OCI-M2 (cell line): Measurements from ENCODE around the gene ROM1.
"Not testable (repeated sequence)": the region's sequence is repeated elsewhere in the genome, so short reads cannot be mapped to it uniquely, and the experiment has no call there.

ENCODE experiments used
- DNase-seq: peaks from one replicate; lab custom pipeline; 2025; ENCODE audit not compliant: unreplicated experiment; lab: John Stamatoyannopoulos, UW

The ROM1 gene

GRCh38 chr11:62607714-62608113, 5.3 kb upstream of the ROM1 start:
- no peak for DNase-seq

GRCh38 chr11:62608776-62609175, 4.3 kb upstream of the ROM1 start:
- no peak for DNase-seq

- no peak for DNase-seq
These were observed 2.7 kb upstream of the ROM1 start for GRCh38 chr11:62610403-62610802.

- no peak for DNase-seq
These were observed 2.0 kb upstream of the ROM1 start for GRCh38 chr11:62610814-62611704.

- no peak for DNase-seq
These were observed 1.2 kb upstream of the ROM1 start for GRCh38 chr11:62611705-62612365.

GRCh38 chr11:62613291-62613778, 278 bp downstream of the ROM1 start:
- DNase-seq: no peak

- no peak for DNase-seq
These were observed 1.2 kb downstream of the ROM1 start for GRCh38 chr11:62614275-62614674.

- DNase-seq: no peak
These were observed 2.5 kb downstream of the ROM1 start for GRCh38 chr11:62615521-62615920.

- not testable (repeated sequence) for DNase-seq
These were observed 3.9 kb downstream of the ROM1 start for GRCh38 chr11:62616957-62617356.

- no peak for DNase-seq
These were observed 8.0 kb downstream of the ROM1 start for GRCh38 chr11:62621027-62621566.

GRCh38 chr11:62621567-62622470, 8.8 kb downstream of the ROM1 start, which contains the start of gene B3GAT3:
TSS of gene B3GAT3 (minus strand) at chr11:62621986. CDS start at chr11:62621947, 39 bp downstream.
- peak; percentile 87 for DNase-seq

GRCh38 chr11:62622476-62623089, 9.5 kb downstream of the ROM1 start:
- DNase-seq: no peak

- no peak for DNase-seq
These were observed 14.7 kb downstream of the ROM1 start for GRCh38 chr11:62627713-62628112.

- DNase-seq: no peak
These were observed 19.4 kb downstream of the ROM1 start for GRCh38 chr11:62632492-62632891.

GRCh38 chr11:62644220-62644619, 31.2 kb downstream of the ROM1 start:
- DNase-seq: no peak

GRCh38 chr11:62645671-62645945, 32.6 kb downstream of the ROM1 start:
- DNase-seq: no peak

GRCh38 chr11:62645946-62646824, 33.1 kb downstream of the ROM1 start, which contains the start of gene GANAB:
TSS of gene GANAB (minus strand) at chr11:62646613. CDS start at chr11:62646599, 14 bp downstream.
- DNase-seq: peak; percentile 84

- no peak for DNase-seq
These were observed 34.0 kb downstream of the ROM1 start for GRCh38 chr11:62646825-62647608.

- no peak for DNase-seq
These were observed 34.5 kb downstream of the ROM1 start for GRCh38 chr11:62647609-62648005.
